ENCODE results near the gene PIGS. TPM values are rescaled to one million over a fixed set of nuclear protein-coding genes. Genes with fewer than 3 reads are reported as not detected.

The PIGS gene
- 45.8 TPM for total RNA-seq (2021; ENCODE audit: unreplicated experiment)
- polyA plus RNA-seq (2012) = 48.3 and 52.0 TPM in 2 replicates
- percentile 61 among the genes with signal in this experiment for Bru-seq, nascent RNA
- BruChase-seq, experiment 1, labeled RNA remaining after a 6-hour chase = percentile 75 among the genes with signal in this experiment
- percentile 68 among the genes with signal in this experiment for BruChase-seq, experiment 2, labeled RNA remaining after a 2-hour chase
- long read RNA-seq, transcript PIGS-202 (12 exons, 2,877 nt) = major isoform, 42 of 109 reads
- long read RNA-seq, transcript PIGS-201 (11 exons, 2,397 nt) = minor isoform, 7 of 109 reads
- long read RNA-seq, transcript PIGS-203 (11 exons, 2,815 nt) = minor isoform, 14 of 109 reads
- long read RNA-seq, partial matches to known transcripts = 33 of 109 reads
- long read RNA-seq, other reads (novel, unspliced or antisense) = 11 of 109 reads

DNA sequence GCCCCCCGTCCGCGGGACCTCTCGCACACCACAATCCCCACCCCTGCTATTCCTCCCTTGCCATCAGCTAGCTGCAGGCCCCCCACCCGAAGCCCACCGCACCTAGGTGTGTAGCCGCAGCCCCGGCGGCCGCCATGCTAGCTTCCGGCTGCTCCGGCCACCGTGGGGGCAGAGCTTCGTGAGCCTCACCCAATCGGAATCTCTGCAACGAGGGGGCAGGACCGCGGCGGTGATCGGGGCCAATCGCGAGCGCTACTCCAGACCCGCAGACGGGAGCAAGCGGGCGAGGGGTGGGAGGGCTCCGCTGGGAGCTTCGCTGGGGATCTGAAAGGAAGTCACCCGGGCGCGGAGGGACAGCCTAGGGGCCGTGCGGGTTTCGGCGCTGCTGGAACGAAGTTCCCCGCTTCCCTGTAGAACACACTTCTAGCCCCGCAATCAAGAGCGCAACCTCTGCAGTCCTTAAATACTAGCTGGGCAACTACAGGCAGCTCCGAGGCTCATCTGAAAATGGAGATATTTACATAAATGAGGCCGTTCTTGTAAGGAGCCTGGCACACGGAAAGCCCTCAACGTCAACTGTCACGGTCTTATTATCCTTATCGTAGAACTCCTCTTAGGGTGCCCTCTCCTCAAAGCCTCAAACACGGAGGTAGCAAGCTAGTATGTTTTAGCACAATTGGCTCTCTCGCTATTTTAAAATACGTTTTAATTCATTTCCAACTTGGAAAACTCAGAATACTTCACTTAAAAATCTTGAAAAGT lies at the start of gene PIGS:
TSS of gene PIGS (minus strand) at position 164 of the 762 bp plus-strand sequence. CDS start at position 136, 28 bp downstream.
- ChIA-PET POLR2A (interaction anchor here (0.8 to 1.3 kb wide), 5 partner anchors 10 to 148 kb away, joined by 3 read pairs; partner anchors contain the start of gene RPL23A), CTCF (interaction anchor here (0.7 to 1.2 kb wide), 4 partner anchors 21 to 236 kb away, joined by 3 to 6 read pairs (median 4); partner anchors contain the start of gene TNFAIP1), RAD21 (ENCODE audit: low non-redundant PET in 1 of 2, low total read pairs in 2 of 2, uncharacterized antibody in 2 of 2, unreplicated experiment in 2 of 2) (no interaction called here)
- H3K4me1 ChIP-seq (ENCODE audit: control insufficient read depth in 1 of 2, insufficient read depth in 2 of 2, low read length in 2 of 2) = peaks cover 0 to 20% of the 10 kb centered on the region in 2 experiments; a peak in 3 of 4 replicates
- H3K27ac ChIP-seq (ENCODE audit: low read depth, low read length) = peak within 1 kb of the TSS; percentile 62
- ATAC-seq (peak; percentile 99), DNase-seq (ENCODE audit: low read depth, low spot score) (peak; percentile 81)
- peak within 1 kb of the TSS; percentile 77 to 99 for H3K4me3 ChIP-seq (replicated peaks in 1 of 2; ENCODE audit: low read depth in 1 of 2, low read length in 2 of 2)
- H3K79me2 ChIP-seq (ENCODE audit: insufficient read depth, low read length) = peaks cover 22% of the 10 kb centered on the region
- no peaks in the 10 kb centered on the region for H3K27me3 ChIP-seq (ENCODE audit: insufficient read depth, low read length)
- H3K9ac ChIP-seq (ENCODE audit: low read length) = peak within 1 kb of the TSS; percentile 91
- H3K4me2 ChIP-seq (ENCODE audit: low read length) = peak within 1 kb of the TSS; percentile 99
- H3K9me3 ChIP-seq (ENCODE audit: control insufficient read depth in 1 of 2, insufficient read depth in 1 of 2, low read depth in 1 of 2, low read length in 2 of 2) = no peaks in the 10 kb centered on the region
- no peaks in the 10 kb centered on the region for H4K20me1 ChIP-seq (ENCODE audit: insufficient read depth)
- peaks cover 0 to 4% of the 10 kb centered on the region in 2 experiments; a peak in 1 of 4 replicates for H3K36me3 ChIP-seq (ENCODE audit: control insufficient read depth in 1 of 2, insufficient read depth in 2 of 2, low read length in 2 of 2)
- peak within 1 kb of the TSS; percentile 81 for H2AFZ ChIP-seq (ENCODE audit: low read depth, low read length, poor library complexity, severe bottlenecking)
- BruUV-seq (replicated peaks) = TSS peak; percentile 70
- no peaks in the 10 kb centered on the region for H3K9me2 ChIP-seq (ENCODE audit: insufficient read depth)
- intact Hi-C loops (cut with micrococcal nuclease) = no loop called here
- TF ChIP-seq, protein P1, sequence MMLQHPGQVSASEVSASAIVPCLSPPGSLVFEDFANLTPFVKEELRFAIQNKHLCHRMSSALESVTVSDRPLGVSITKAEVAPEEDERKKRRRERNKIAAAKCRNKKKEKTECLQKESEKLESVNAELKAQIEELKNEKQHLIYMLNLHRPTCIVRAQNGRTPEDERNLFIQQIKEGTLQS (IDR thresholded peaks at IDR 0.05) = no peak
- TF ChIP-seq TCF7L2 (IDR thresholded peaks at IDR 0.05; ENCODE audit: borderline replicate concordance, extremely low read depth, insufficient read depth, insufficient read length) (no peak), SRF (IDR thresholded peaks at IDR 0.05; ENCODE audit: low read depth) (no peak), CEBPB (IDR thresholded peaks at IDR 0.05; ENCODE audit: low read depth) (no peak), FOSL1 (IDR thresholded peaks at IDR 0.05; ENCODE audit: low read depth) (no peak), CBX3 (IDR thresholded peaks at IDR 0.05; ENCODE audit: low read depth) (no peak), ZFX (IDR thresholded peaks at IDR 0.05) (peak; percentile 24; the same call in 1 of the 2 replicates), JUND (IDR thresholded peaks at IDR 0.05) (no peak), POLR2AphosphoS5 (IDR thresholded peaks at IDR 0.05; ENCODE audit: low read depth, low read length) (peak; percentile 80), ELF1 (IDR thresholded peaks at IDR 0.05; ENCODE audit: borderline replicate concordance, low read depth) (no peak; the same call in 1 of the 2 replicates), EZH2 (IDR thresholded peaks at IDR 0.05) (no peak), POLR2A (IDR thresholded peaks at IDR 0.05; ENCODE audit: borderline replicate concordance, extremely low read depth, insufficient read depth, insufficient read length) (peak; percentile 67), YY1 (IDR thresholded peaks at IDR 0.05; ENCODE audit: extremely low read depth, insufficient replicate concordance, low read depth, low read length) (peak; percentile 88), EZH2phosphoT487 (IDR thresholded peaks at IDR 0.05; ENCODE audit: borderline replicate concordance) (no peak), SIN3A (IDR thresholded peaks at IDR 0.05; ENCODE audit: low read depth) (peak; percentile 34; the same call in 1 of the 2 replicates), RAD21 (IDR thresholded peaks at IDR 0.05; ENCODE audit: low read depth) (no peak)
- TF ChIP-seq, protein P2, sequence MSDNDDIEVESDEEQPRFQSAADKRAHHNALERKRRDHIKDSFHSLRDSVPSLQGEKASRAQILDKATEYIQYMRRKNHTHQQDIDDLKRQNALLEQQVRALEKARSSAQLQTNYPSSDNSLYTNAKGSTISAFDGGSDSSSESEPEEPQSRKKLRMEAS (IDR thresholded peaks at IDR 0.05) = no peak
- TF ChIP-seq, protein P3, sequence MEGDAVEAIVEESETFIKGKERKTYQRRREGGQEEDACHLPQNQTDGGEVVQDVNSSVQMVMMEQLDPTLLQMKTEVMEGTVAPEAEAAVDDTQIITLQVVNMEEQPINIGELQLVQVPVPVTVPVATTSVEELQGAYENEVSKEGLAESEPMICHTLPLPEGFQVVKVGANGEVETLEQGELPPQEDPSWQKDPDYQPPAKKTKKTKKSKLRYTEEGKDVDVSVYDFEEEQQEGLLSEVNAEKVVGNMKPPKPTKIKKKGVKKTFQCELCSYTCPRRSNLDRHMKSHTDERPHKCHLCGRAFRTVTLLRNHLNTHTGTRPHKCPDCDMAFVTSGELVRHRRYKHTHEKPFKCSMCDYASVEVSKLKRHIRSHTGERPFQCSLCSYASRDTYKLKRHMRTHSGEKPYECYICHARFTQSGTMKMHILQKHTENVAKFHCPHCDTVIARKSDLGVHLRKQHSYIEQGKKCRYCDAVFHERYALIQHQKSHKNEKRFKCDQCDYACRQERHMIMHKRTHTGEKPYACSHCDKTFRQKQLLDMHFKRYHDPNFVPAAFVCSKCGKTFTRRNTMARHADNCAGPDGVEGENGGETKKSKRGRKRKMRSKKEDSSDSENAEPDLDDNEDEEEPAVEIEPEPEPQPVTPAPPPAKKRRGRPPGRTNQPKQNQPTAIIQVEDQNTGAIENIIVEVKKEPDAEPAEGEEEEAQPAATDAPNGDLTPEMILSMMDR (IDR thresholded peaks at IDR 0.05 in 2 of 3, conservative IDR thresholded peaks at IDR 0.05 in 1 of 3; ENCODE audit: borderline replicate concordance in 1 of 3, insufficient read depth in 1 of 3, low read depth in 2 of 3, low read length in 2 of 3) = no peak
- TF ChIP-seq, protein P4, sequence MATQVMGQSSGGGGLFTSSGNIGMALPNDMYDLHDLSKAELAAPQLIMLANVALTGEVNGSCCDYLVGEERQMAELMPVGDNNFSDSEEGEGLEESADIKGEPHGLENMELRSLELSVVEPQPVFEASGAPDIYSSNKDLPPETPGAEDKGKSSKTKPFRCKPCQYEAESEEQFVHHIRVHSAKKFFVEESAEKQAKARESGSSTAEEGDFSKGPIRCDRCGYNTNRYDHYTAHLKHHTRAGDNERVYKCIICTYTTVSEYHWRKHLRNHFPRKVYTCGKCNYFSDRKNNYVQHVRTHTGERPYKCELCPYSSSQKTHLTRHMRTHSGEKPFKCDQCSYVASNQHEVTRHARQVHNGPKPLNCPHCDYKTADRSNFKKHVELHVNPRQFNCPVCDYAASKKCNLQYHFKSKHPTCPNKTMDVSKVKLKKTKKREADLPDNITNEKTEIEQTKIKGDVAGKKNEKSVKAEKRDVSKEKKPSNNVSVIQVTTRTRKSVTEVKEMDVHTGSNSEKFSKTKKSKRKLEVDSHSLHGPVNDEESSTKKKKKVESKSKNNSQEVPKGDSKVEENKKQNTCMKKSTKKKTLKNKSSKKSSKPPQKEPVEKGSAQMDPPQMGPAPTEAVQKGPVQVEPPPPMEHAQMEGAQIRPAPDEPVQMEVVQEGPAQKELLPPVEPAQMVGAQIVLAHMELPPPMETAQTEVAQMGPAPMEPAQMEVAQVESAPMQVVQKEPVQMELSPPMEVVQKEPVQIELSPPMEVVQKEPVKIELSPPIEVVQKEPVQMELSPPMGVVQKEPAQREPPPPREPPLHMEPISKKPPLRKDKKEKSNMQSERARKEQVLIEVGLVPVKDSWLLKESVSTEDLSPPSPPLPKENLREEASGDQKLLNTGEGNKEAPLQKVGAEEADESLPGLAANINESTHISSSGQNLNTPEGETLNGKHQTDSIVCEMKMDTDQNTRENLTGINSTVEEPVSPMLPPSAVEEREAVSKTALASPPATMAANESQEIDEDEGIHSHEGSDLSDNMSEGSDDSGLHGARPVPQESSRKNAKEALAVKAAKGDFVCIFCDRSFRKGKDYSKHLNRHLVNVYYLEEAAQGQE (IDR thresholded peaks at IDR 0.05; ENCODE audit: low read depth) = no peak
